Fibroblast of mammary gland (primary cell): Measurements from ENCODE around the gene ZNF185.
A peak's percentile ranks its signal among the peaks of the same experiment; 100 is the strongest.

Experiments used
- DNase-seq: peaks from one replicate; pipeline ENCODE4 v3.0.0-alpha.2; 2010; ENCODE audit warnings: low read depth
- H3K4me3 ChIP-seq: 2 replicates; pipeline ENCODE4 v1.5.1; 2011; ENCODE audit warnings: low read depth, mild to moderate bottlenecking, low read length, moderate library complexity; ENCODE audit not compliant: control insufficient read depth
- CTCF ChIP-seq: conservative IDR thresholded peaks from 2 replicates; pipeline ENCODE4 v1.5.1; 2011; ENCODE audit warnings: low read depth, low read length, inconsistent platforms; ENCODE audit not compliant: control insufficient read depth, insufficient read depth

ZNF185 gene

DNA sequence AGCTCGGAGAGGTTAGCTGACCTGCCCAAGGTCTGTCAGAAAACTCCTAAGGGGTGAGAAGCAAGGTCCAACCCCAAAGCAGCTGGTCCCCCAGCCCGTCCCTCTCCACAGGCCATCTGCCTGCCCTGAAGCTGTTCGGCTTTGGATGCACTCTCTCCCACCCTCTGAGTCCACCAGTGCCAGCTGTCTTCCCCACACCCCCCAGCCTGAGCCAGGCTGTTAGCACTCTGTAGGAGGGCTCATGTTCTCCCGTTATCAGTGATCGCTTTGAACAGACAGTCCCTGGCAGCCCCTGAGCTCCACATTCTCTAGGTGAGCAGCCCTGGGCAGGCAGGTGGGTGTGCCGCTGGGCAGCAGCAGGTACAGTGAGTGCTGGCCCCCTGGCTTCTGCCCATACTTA lies 16.0 kb downstream of the ZNF185 start:
- no peak for DNase-seq
- no peak overlapping the region for H3K4me3 ChIP-seq
- no peak for TF ChIP-seq CTCF

- peak; percentile 63 for DNase-seq
- H3K4me3 ChIP-seq: no peak overlapping the region
- TF ChIP-seq CTCF: peak; percentile 49
These were observed 17.8 kb downstream of the ZNF185 start for GRCh38 chrX:152915541-152916241.

GRCh38 chrX:152917656-152918579 lies 20.1 kb downstream of the ZNF185 start:
- H3K4me3 ChIP-seq: no peak overlapping the region
- peak; percentile 32 for DNase-seq
- no peak for TF ChIP-seq CTCF

- no peak for DNase-seq
- no peak overlapping the region for H3K4me3 ChIP-seq
- no peak for TF ChIP-seq CTCF
These were observed 20.8 kb downstream of the ZNF185 start for GRCh38 chrX:152918707-152919106.

- no peak overlapping the region for H3K4me3 ChIP-seq
- DNase-seq: no peak
- TF ChIP-seq CTCF: no peak
These were observed 25.7 kb downstream of the ZNF185 start for GRCh38 chrX:152923599-152923998.

GRCh38 chrX:152925835-152926234 lies 28.0 kb downstream of the ZNF185 start:
- TF ChIP-seq CTCF: no peak
- no peak for DNase-seq

More at GRCh38 chrX:152925835-152926234, 28.0 kb downstream of the ZNF185 start:
- no peak overlapping the region for H3K4me3 ChIP-seq
